Measurements from ENCODE around the gene EPHB2. TPM values are rescaled to one million over a fixed set of nuclear protein-coding genes. Genes with fewer than 3 reads are reported as not detected.
A peak's percentile ranks its signal among the peaks of the same experiment; 100 is the strongest.

Gene EPHB2
- total RNA-seq, 1 donor from 2014 or later, result 6.0 TPM

GRCh38 chr1:22731924-22732720, 21.5 kb downstream of the EPHB2 start:
- no peaks in the 10 kb centered on the region for H3K9me3 ChIP-seq
- H3K4me3 ChIP-seq, result no peak overlapping the region
- TF ChIP-seq, protein P1, sequence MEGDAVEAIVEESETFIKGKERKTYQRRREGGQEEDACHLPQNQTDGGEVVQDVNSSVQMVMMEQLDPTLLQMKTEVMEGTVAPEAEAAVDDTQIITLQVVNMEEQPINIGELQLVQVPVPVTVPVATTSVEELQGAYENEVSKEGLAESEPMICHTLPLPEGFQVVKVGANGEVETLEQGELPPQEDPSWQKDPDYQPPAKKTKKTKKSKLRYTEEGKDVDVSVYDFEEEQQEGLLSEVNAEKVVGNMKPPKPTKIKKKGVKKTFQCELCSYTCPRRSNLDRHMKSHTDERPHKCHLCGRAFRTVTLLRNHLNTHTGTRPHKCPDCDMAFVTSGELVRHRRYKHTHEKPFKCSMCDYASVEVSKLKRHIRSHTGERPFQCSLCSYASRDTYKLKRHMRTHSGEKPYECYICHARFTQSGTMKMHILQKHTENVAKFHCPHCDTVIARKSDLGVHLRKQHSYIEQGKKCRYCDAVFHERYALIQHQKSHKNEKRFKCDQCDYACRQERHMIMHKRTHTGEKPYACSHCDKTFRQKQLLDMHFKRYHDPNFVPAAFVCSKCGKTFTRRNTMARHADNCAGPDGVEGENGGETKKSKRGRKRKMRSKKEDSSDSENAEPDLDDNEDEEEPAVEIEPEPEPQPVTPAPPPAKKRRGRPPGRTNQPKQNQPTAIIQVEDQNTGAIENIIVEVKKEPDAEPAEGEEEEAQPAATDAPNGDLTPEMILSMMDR (IDR thresholded peaks at IDR 0.05), result peak; percentile 13
- no peaks in the 10 kb centered on the region for H3K27me3 ChIP-seq
- H3K36me3 ChIP-seq, result no peaks in the 10 kb centered on the region
- no peak overlapping the region for H3K27ac ChIP-seq
- no peak for DNase-seq
- no peak for ATAC-seq
- intact Hi-C loops (cut with DNase I), result no loop called here
- H3K4me1 ChIP-seq, result no peaks in the 10 kb centered on the region

DNA sequence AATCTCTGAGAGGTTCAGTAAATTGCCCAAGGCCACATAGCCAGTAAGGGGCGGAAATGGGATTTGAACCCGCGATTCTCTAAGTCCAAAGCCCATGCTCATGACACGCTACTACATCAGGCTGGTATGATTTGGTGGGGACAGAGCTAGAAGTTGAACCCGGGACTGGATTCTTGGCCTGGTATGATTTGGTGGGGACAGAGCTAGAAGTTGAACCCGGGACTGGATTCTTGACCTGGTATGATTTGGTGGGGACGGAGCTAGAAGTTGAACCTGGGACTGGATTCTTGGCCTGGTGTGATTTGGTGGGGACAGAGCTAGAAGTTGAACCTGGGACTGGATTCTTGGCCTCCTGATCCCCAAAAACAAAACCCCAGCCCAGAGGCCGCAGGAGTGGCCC, 23.0 kb downstream of the EPHB2 start:
- H3K4me1 ChIP-seq, result no peaks in the 10 kb centered on the region
- H3K4me3 ChIP-seq, result no peak overlapping the region
- ATAC-seq (no peak), DNase-seq (no peak)
- no peaks in the 10 kb centered on the region for H3K27me3 ChIP-seq
- intact Hi-C loops (cut with DNase I), result no loop called here
- H3K9me3 ChIP-seq, result no peaks in the 10 kb centered on the region
- TF ChIP-seq, protein P1 (IDR thresholded peaks at IDR 0.05), result no peak
- no peaks in the 10 kb centered on the region for H3K36me3 ChIP-seq
- H3K27ac ChIP-seq, result no peak overlapping the region

DNA sequence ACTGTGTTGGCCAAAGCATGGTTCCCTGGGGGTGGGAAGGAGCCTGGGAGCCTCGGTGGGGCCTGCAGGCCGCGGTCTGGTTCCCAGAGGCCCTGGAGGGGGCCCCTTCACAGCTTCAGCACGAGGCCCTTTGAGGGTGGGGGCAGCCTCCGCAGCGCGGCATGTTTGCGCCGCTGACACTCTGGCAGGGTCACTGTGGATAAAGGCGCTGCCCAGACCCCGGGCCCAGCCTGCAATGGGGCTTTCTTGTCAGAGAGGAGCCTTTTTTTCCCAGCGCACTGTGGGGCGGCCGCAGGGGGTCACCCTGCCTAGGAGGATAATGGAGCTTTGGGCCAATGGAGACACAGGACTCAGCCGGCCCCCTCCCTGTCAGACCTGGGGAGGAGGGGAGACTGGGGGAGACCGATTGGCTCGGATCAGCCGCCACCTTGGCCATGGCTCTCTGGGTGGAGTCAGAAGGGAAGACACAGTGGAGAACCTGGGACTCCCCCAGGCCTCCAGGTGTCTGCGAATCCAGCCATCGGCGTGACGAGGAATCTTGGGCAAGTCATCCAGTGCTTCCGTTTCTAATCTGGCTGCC, 26.0 kb downstream of the EPHB2 start:
- DNase-seq, result no peak
- Histone ChIP-seq H3K27ac (no peak overlapping the region), H3K36me3 (no peaks in the 10 kb centered on the region), H3K4me1 (no peaks in the 10 kb centered on the region), H3K27me3 (no peaks in the 10 kb centered on the region), H3K9me3 (no peaks in the 10 kb centered on the region), H3K4me3 (no peak overlapping the region)
- intact Hi-C loops (cut with DNase I), result no loop called here
- TF ChIP-seq, protein P1 (IDR thresholded peaks at IDR 0.05), result no peak
- ATAC-seq, result no peak

- no peak overlapping the region for H3K4me3 ChIP-seq
- no peaks in the 10 kb centered on the region for H3K36me3 ChIP-seq
- no peaks in the 10 kb centered on the region for H3K4me1 ChIP-seq
- ATAC-seq (no peak), DNase-seq (no peak)
- no peak overlapping the region for H3K27ac ChIP-seq
- intact Hi-C loops (cut with DNase I), result no loop called here
- no peaks in the 10 kb centered on the region for H3K27me3 ChIP-seq
- H3K9me3 ChIP-seq, result no peaks in the 10 kb centered on the region
- TF ChIP-seq, protein P1 (IDR thresholded peaks at IDR 0.05), result no peak
Measured at GRCh38 chr1:22737374-22738068, 26.9 kb downstream of the EPHB2 start.

DNA sequence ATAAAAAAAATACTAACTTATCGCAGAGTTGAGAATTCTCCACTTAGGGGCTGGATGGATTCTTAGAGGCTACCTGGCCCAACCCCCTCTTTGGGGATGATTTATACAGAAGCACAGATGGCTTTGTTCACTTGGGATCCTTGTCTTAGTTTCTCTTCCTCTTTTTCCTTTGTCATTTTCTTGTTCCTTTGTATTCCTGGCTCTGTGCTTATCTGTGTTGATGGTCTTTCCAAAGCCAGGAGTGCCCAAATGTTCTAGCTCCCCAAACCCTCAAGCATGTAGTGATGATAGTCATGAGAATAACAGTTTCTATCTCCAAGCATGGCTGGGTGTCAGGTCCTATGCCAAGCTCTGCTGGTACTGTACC, 27.4 kb downstream of the EPHB2 start:
- Histone ChIP-seq H3K4me1 (no peaks in the 10 kb centered on the region), H3K9me3 (no peaks in the 10 kb centered on the region), H3K27me3 (no peaks in the 10 kb centered on the region), H3K27ac (no peak overlapping the region), H3K36me3 (no peaks in the 10 kb centered on the region), H3K4me3 (no peak overlapping the region)
- intact Hi-C loops (cut with DNase I), result no loop called here
- DNase-seq (no peak), ATAC-seq (no peak)
- TF ChIP-seq, protein P1 (IDR thresholded peaks at IDR 0.05), result no peak

All from upper lobe of right lung (tissue), 1 donor.